Chondrocyte (in vitro differentiated cells): ENCODE measurements around the gene PIGW. TPM values are rescaled to one million over a fixed set of nuclear protein-coding genes. Genes with fewer than 3 reads are reported as not detected.

Source experiments
- DNase-seq: peaks from one replicate; pipeline ENCODE4 v3.0.0; 2021; ENCODE audit warnings: mixed read lengths, low spot score
- H3K27ac Mint-ChIP-seq: one replicate; pipeline ENCODE4 v1.8.0; 2021; ENCODE audit warnings: mild to moderate bottlenecking, moderate library complexity, mixed read lengths; ENCODE audit not compliant: unreplicated experiment
- H3K27me3 Mint-ChIP-seq: 2 replicates; pipeline ENCODE4 v1.8.0; 2021; ENCODE audit warnings: low read depth, mixed read lengths
- H3K36me3 Mint-ChIP-seq: 2 replicates; pipeline ENCODE4 v1.8.0; 2021; ENCODE audit warnings: low read depth, mixed read lengths
- H3K4me1 Mint-ChIP-seq: 2 replicates; pipeline ENCODE4 v1.8.0; 2021; ENCODE audit warnings: low read depth, mild to moderate bottlenecking, mixed read lengths
- H3K4me3 Mint-ChIP-seq: one replicate; pipeline ENCODE4 v1.8.0; 2021; ENCODE audit warnings: mild to moderate bottlenecking, moderate library complexity, mixed read lengths; ENCODE audit not compliant: unreplicated experiment
- H3K9me3 Mint-ChIP-seq: 2 replicates; pipeline ENCODE4 v1.8.0; 2021; ENCODE audit warnings: low read depth, mixed read lengths
- CTCF ChIP-seq: fragments of 200-600 bp; sonication (generic); IDR thresholded peaks from 2 replicates; pipeline ENCODE4 v1.5.0; 2021; ENCODE audit warnings: antibody characterized with exemption, mild to moderate bottlenecking, moderate library complexity
- total RNA-seq: library from RNA; stranded (reverse); gene quantifications from 3 replicates; pipeline ENCODE4 v1.2.1, GENCODE V29; 2021

Gene PIGW
- total RNA-seq, 1 donor from 2014 or later, result 10.5 TPM

- Mint-ChIP-seq H3K27ac (no peak overlapping the region), H3K27me3 (no peaks in the 10 kb centered on the region), H3K4me3 (no peak overlapping the region), H3K9me3 (no peaks in the 10 kb centered on the region), H3K4me1 (no peaks in the 10 kb centered on the region), H3K36me3 (peaks cover 24% of the 10 kb centered on the region)
- TF ChIP-seq CTCF, result no peak
- no peak for DNase-seq
These were observed 25.4 kb upstream of the PIGW start for GRCh38 chr17:36509272-36509985.

DNA sequence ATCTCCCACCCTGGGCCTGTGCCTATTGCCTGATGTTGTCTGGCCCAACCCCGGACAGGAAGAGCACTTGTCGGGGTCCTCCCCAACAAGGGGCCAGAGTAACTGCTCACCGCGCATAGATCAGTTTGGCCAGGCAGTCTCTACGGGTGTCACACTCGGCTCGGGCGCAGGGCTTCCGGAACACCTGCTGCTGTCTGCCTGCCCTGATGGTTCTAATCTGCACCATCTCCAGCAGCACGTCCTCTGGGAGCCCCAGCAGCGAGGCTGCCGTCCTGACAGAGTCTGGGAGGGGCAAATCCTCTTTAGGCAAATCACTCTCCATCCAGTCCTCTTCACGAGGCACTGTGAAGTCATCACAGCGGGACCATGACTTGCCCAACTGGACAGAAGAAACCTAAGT lies 24.2 kb upstream of the PIGW start:
- DNase-seq, result no peak
- no peak overlapping the region for H3K27ac Mint-ChIP-seq
- no peak for TF ChIP-seq CTCF
- H3K36me3 Mint-ChIP-seq, result peaks cover 21% of the 10 kb centered on the region
- no peaks in the 10 kb centered on the region for H3K4me1 Mint-ChIP-seq
- no peaks in the 10 kb centered on the region for H3K27me3 Mint-ChIP-seq
- H3K9me3 Mint-ChIP-seq, result no peaks in the 10 kb centered on the region
- no peak overlapping the region for H3K4me3 Mint-ChIP-seq

GRCh38 chr17:36511216-36511615 lies 23.6 kb upstream of the PIGW start:
- Mint-ChIP-seq H3K4me1 (no peaks in the 10 kb centered on the region), H3K27me3 (no peaks in the 10 kb centered on the region), H3K9me3 (no peaks in the 10 kb centered on the region), H3K27ac (no peak overlapping the region), H3K4me3 (no peak overlapping the region), H3K36me3 (peaks cover 17% of the 10 kb centered on the region)
- DNase-seq, result no peak
- TF ChIP-seq CTCF, result no peak

DNA sequence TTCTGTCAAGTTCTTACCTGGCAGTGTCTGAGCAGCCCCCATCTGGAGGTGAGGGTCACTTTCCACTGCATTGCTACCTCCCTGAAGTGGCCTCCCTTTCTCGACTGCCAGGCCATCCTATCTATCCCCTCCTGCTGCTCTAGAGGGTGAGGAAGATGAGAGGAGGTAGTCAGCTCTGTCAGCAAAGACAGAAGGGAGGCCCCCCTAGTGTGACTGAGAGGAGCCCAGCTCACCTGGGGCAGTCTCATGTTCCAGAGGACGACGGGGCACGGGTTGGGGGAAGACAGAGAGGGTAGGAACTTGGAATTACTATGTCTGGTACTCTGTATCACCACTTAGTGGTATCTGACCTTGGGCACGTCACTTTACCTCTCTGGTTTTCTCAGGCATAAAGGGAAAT lies 22.1 kb upstream of the PIGW start:
- no peak for TF ChIP-seq CTCF
- no peak overlapping the region for H3K27ac Mint-ChIP-seq
- H3K4me1 Mint-ChIP-seq, result no peaks in the 10 kb centered on the region
- no peaks in the 10 kb centered on the region for H3K9me3 Mint-ChIP-seq
- no peaks in the 10 kb centered on the region for H3K27me3 Mint-ChIP-seq
- no peak overlapping the region for H3K4me3 Mint-ChIP-seq
- H3K36me3 Mint-ChIP-seq, result peaks cover 13% of the 10 kb centered on the region
- no peak for DNase-seq

- H3K36me3 Mint-ChIP-seq, result peaks cover 17% of the 10 kb centered on the region
These were observed 19.9 kb upstream of the PIGW start for GRCh38 chr17:36514856-36515255.

More at GRCh38 chr17:36514856-36515255, 19.9 kb upstream of the PIGW start:
- Mint-ChIP-seq H3K4me3 (no peak overlapping the region), H3K4me1 (no peaks in the 10 kb centered on the region), H3K27me3 (no peaks in the 10 kb centered on the region), H3K9me3 (no peaks in the 10 kb centered on the region), H3K27ac (no peak overlapping the region)
- no peak for TF ChIP-seq CTCF
- no peak for DNase-seq
